Limb (tissue), 2 donors: ENCODE measurements around the gene DUT.
"Not testable (repeated sequence)": the region's sequence is repeated elsewhere in the genome, so short reads cannot be mapped to it uniquely, and the experiment has no call there.

Source experiments
- DNase-seq, 2 donors: peaks; one replicate each; pipeline ENCODE4 v3.0.0-alpha.2; 2016; ENCODE audit errors: extremely low spot score in 2 of 2

Gene DUT

DNA sequence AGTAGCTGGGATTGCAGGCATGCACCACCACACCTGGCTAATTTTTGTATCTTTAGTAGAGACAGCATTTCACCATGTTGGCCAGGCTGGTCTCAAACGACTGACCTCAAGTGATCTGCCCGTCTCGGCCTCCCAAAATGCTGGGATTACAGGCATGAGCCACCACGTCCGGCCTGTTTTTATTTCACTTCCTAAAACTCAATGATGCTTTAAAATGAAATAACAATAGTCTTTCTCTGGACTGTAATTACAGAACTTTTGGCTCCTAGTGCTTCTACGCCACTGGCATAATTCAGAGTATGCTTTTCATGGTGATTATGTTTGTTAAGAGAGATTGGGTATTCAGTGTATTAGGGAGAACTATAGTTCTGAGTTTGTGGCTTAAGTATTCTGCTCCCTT is 5.0 kb upstream of the DUT start:
- DNase-seq = not testable (repeated sequence)

DNA sequence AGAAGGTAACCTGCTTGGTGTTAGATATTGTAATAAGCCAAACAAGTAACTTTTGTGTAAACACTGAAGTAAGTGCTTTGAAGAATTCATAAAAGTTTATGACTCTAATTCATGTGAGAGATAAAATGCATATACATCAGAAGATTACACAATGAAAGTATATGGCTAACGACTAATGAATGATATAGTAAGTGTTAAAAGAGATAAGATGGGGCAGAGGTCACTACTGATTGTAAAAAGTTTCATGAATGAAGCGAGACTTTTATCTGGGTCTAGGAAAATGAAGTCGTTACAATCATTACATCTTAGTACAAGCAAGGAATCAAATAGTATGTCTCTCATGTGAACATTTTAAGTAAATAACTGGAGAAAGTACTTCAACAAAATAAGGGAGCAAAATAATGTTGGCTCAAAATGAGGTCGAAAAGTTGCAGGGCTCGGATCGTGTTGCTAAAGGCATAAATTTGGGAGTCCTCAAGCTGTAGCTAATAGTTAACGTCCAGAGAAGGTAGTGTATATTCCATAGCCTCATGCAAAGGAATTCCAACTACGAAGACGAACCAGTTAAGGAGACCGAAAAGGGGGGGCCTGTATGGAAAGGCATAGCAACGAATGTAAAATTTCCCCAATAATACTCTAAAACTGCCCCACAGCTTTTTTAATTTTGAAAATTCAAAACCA is 984 bp upstream of the DUT start:
- peak in 1 of 2 donors; percentile 17 for DNase-seq

GRCh38 chr15:48331796-48332641 is 790 bp downstream of the DUT start:
- peak; percentile 83 to 90 for DNase-seq

DNA sequence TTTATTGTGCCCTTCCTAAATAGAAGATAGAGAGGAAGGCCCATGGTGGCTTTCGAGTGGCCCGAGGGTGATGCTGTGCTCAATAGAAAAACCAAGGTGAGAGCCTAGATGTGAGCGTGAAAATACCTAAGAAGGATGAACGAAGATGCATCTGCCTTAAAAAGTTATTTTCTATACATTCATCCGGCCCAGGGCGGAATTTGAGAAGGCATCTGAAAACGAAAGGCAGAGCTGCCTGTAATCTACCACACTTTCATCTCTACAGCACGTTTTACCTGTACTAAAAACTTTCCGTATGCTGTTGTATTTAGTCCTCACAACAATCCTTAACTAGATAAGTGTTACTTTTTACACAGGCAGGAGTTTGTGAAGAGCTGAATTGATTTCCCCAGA is 1.4 kb downstream of the DUT start:
- no peak for DNase-seq

GRCh38 chr15:48333540-48333939 is 2.3 kb downstream of the DUT start:
- no peak for DNase-seq

- DNase-seq = no peak
These were observed 3.0 kb downstream of the DUT start for GRCh38 chr15:48334260-48334659.

DNA sequence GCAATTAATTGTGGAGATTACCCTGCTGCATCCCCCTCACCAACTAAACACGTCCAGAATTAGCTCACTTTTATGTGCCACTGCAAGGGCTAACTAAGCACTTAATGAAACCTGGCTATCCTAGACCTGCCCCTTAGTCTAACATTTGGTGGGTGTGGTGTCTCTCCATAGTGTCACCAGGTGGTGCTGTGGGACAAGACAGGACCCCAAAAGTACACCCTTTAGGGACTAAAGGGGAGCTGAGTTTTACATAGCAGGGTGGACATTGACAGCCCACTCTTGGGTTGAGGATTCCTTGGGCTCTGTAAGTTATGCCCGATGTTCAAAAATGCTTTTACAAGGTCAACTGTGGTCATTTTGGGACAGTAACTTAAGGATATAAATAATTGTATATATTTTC is 5.7 kb downstream of the DUT start:
- no peak for DNase-seq

GRCh38 chr15:48337607-48338006 is 6.4 kb downstream of the DUT start:
- DNase-seq = no peak

DNA sequence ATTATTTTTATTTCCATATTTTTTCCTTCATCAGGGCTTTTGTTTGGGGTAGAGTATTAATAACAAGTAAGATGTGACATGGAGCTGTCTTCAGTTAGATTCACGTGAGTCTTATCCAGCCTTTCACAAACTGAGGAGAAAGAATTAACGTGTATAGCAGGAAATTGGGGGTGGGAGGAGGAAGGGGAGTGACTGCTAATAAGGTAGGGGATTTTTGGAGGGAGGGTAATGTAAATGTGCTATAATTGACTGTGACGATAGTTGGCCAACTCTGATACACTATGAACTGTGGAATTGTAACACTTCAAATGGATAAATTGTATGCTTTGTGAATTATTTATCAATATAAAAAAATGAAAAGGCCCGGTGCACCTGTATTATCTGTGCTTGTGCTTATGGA is 8.9 kb downstream of the DUT start:
- no peak for DNase-seq

DNA sequence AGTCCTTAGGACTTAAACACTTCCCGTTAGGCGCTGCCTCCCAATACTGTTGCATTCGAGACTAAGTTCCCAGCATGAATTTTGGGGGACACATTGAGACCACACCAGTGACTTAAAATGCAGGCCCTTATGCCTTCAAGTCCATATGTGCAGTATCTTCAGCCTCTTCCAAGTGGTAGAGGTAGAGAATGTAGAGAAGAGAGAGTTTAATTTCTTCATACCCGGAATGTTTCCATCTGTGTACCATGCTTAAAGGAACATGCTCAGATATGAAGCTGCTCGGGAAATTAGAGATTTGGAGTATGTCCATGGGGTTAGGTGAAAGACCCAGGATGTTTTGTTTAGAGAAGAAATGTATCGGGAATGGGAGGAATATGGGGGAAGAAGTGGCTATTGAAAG is 12.6 kb downstream of the DUT start:
- DNase-seq = no peak

DNA sequence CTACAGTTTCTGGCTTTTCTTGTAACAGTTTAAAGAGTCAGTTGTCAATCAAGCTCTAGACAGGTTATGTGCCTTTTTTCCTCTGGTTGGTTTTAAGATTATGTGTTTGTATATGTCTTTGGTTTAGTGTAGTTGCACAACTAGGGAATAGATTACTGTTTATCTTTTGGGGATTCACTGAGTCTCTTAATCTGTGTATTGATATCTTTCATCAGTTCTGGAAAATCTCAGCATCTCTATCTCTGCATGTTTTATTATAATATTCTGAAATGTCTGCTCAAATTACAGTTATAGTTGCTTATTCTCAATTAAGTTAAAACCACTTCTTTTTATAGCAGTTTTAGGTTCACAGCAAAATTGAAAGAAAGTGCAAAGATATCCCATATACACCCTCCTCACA is 14.3 kb downstream of the DUT start:
- DNase-seq = no peak

GRCh38 chr15:48352474-48353072 is 21.3 kb downstream of the DUT start:
- peak; percentile 51 to 72 for DNase-seq

GRCh38 chr15:48354694-48355303 is 23.6 kb downstream of the DUT start:
- DNase-seq = no peak

DNA sequence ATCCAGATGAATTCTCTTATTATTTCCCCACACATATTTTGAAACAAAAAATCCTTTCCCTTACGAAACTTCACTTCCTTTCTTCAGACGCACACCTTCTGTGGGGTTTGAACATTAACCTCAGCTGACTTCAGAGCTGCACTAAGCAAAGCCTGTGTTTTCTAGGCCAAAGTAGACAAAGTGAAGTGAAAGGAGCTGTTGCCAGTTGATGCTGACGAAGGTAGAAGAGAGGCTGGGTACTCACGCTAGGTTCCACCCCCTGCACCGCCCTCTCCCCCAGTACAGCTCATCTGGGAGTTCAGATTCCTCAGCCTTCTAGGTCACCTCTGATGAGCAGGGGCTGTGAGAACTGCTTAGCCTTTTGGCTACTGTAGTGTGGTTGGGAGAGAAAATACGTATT is 24.1 kb downstream of the DUT start:
- no peak for DNase-seq

DNA sequence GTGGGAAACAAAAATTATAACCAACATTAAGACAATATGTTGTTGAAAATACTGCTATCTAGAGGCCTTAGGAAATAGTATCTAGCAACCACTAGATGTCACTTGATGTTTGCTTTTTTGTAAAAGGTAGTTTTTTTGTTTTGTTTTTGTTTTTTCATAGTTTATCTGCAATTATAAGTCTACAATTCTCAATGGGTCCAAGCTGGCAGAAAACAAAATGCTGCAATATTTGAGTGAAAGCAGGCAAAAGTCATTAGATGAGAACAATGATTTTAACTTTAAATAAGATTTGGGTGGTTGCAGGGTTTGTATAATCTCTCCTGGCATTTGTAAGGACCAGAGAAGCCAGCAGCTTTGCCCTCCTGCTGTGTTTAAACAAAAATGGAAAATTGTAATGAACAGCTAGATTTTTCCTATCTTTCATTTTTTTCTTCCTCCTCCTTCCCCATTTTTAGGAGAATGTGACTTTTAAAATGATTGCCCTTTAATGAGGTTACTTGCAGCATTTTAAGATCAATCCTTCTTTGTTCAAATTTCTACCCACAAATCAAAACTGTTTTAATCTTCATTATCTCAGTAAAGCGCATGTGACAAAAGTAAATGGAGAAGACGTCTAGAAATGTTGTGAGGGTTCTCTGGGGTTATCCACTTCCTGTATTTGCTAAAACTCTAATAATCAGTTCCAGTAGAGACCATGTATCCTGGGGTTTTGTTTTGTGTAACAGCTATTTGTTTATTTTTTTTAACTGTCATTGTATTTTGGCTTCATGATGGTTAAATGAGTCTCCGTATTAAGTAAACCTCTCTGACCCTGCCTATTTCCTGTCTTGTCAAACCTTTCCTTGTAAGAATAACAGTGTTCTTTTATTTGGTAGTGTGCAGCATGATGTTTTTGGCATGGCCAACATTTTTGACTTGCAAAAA is 27.3 kb downstream of the DUT start:
- peak in 1 of 2 donors; percentile 74 for DNase-seq

- no peak for DNase-seq
These were observed 29.6 kb downstream of the DUT start for GRCh38 chr15:48360841-48361240.

DNA sequence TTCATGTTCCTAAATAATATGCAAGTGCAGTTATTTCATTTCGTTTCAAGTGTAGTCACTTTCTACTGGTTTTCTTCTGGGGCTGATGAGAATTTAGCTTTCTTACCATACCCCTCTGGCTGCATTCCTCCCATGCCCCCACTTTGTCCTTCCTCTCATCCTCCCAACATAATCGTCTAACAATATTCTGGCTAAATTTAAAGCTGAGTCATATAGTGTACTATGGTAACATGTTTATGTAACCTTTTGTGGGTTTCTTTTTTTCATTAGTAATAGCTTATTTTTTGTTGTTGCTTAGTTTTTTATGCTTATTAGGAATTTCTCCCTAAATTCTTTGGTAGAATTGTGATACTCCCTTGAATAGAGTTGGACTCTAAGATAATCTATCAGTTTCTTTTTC is 30.5 kb downstream of the DUT start:
- DNase-seq = no peak

- DNase-seq = no peak
These were observed 32.2 kb downstream of the DUT start for GRCh38 chr15:48363474-48363873.

DNA sequence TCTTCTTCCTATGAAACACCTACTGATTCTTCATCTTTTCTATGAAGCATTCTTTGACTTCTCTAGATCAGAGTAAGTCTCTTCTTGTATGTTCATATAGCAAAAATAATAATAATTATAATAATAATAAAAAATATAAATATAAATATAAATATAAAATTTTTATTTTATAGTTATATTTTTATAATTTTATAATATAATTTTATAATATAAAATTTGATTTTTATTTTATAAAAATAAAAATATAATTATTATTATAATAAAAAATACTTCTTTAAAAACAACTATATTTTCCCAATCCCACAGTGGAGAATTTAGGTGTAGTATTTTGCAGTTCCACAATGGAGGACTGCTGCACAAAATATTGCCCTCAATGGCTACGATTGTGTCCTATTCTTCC is 34.3 kb downstream of the DUT start:
- no peak for DNase-seq

DNA sequence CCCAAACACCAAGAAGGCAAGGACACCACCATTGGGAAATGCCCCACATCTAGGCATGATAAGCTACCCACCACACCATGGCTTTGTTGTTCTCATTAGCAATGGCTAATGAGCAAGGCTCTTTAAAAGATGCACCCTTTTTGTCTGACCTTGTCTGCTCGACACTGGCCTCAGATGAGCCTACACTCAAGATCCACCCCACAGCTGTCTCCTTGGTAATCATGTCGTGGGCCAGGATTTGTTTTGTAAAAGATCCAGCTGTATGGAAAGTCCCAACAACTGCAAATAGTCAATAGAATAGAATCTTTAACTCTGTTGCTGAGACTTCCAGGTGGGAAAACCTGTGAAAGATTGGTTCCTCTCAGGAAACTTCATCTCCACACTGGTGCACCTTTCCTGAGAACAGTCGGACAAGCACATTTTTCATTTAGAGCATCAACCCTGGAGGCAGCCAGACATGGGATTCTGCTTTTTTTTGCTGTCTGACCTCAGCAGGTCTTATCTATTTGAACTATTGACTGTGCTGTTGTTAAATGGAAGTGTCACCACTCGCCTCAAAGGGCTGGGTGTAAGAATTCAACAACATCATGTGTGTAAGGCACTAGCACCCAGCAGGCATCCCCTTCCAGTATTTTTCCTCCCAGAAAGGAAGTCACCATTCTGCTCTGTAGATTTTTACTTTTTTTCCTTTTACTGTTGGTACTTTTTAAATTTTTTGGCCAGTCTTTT is 35.5 kb downstream of the DUT start:
- DNase-seq = no peak
